Small intestine (tissue), 7 donors: ENCODE measurements around the gene SUSD1. TPM values are rescaled to one million over a fixed set of nuclear protein-coding genes. Genes with fewer than 3 reads are reported as not detected.
A peak's percentile ranks its signal among the peaks of the same experiment; 100 is the strongest.

Experiments used
- DNase-seq, 2 donors: peaks; one replicate each; pipeline versions ENCODE4 v3.0.0 to v3.0.0-alpha.2; 2013
- FAIRE-seq: peaks from 2 replicates; lab custom pipeline; 2012; peaks lifted over from hg19 to GRCh38; lab: Jason Lieb, UNC
- H3K27ac ChIP-seq, 3 donors: one replicate each; pipeline ENCODE4 v1.5.1; 2013; ENCODE audit warnings: low read length in 2 of 3, mild to moderate bottlenecking in 2 of 3, control low read depth in 1 of 3, inconsistent platforms in 1 of 3, low read depth in 1 of 3, moderate library complexity in 1 of 3
- H3K27me3 ChIP-seq, 3 donors: one replicate each; pipeline ENCODE4 v1.6.1; 2013; ENCODE audit warnings: low read length in 3 of 3, inconsistent platforms in 1 of 3; ENCODE audit not compliant: control insufficient read depth in 3 of 3, insufficient read depth in 3 of 3
- H3K36me3 ChIP-seq, 3 donors: one replicate each; pipeline ENCODE4 v1.6.1; 2013; ENCODE audit warnings: low read length in 3 of 3, inconsistent platforms in 1 of 3, low read depth in 1 of 3, mild to moderate bottlenecking in 1 of 3, moderate library complexity in 1 of 3; ENCODE audit not compliant: control insufficient read depth in 3 of 3, insufficient read depth in 2 of 3
- H3K4me1 ChIP-seq, 3 donors: one replicate each; pipeline ENCODE4 v1.6.1; 2013; ENCODE audit warnings: low read length in 2 of 3, inconsistent platforms in 1 of 3, low read depth in 1 of 3, mild to moderate bottlenecking in 1 of 3, moderate library complexity in 1 of 3; ENCODE audit not compliant: control insufficient read depth in 3 of 3, insufficient read depth in 2 of 3
- H3K4me3 ChIP-seq, 3 donors: one replicate each; pipeline ENCODE4 v1.5.1; 2013; ENCODE audit warnings: low read length in 3 of 3, control low read depth in 1 of 3, inconsistent platforms in 1 of 3, low read depth in 1 of 3, mild to moderate bottlenecking in 1 of 3, moderate library complexity in 1 of 3
- H3K9me3 ChIP-seq, 2 donors: one replicate each; pipeline ENCODE4 v1.6.1; 2013; ENCODE audit warnings: low read depth in 1 of 2, low read length in 1 of 2; ENCODE audit not compliant: control insufficient read depth in 2 of 2, insufficient read depth in 1 of 2
- WGBS, 3 donors: extraction: QIAGEN DNeasy Blood & Tissue Kit; methylation state at CpG; one replicate each; pipeline ENCODE4 v1.1.7; 2013; 5-methylcytosine and 5-hydroxymethylcytosine counted together
- polyA plus RNA-seq, 4 donors: library from polyadenylated mRNA; stranded (reverse) in 3 of 4; unstranded in 1 of 4; fragments of 200-250 nt in 3 of 4; fragments of 120-200 nt in 1 of 4; gene quantifications; one replicate each; pipeline versions ENCODE4 v1.2.1 to v1.2.3, GENCODE V29; 2013
- donor health status: healthy with polysubstance abuse.
- donor health status: control.
- donor health status: control.
- donor health status: Bipolar disorder and iron deficiency.
- donor health status: healthy.

Gene SUSD1
- polyA plus RNA-seq, 4 donors: 3.8 to 29.8 (median 7.0) TPM

- FAIRE-seq: no peak
Measured at GRCh38 chr9:112097712-112098688, 77.1 kb downstream of the SUSD1 start.

GRCh38 chr9:112094948-112095681 lies 80.0 kb downstream of the SUSD1 start:
- Histone ChIP-seq H3K9me3 (peaks cover 0 to 8% of the 10 kb centered on the region in 2 donors), H3K27me3 (no peaks in the 10 kb centered on the region), H3K4me1 (peaks cover 0 to 3% (median 0%) of the 10 kb centered on the region in 3 donors), H3K36me3 (peaks cover 0 to 30% (median 0%) of the 10 kb centered on the region in 3 donors), H3K4me3 (peak overlapping the region in 1 of 3 donors; percentile 31), H3K27ac (peak overlapping the region in 2 of 3 donors; percentile 80 to 87)
- FAIRE-seq (no peak), DNase-seq (peak; percentile 36 to 76)
- 23 to 52% (median 23%) methylated on average over 9 of the region's 9 CpGs for WGBS, 3 donors

More at GRCh38 chr9:112097712-112098688, 77.1 kb downstream of the SUSD1 start:
- no peak overlapping the region for H3K4me3 ChIP-seq
- peaks cover 0 to 8% of the 10 kb centered on the region in 2 donors for H3K9me3 ChIP-seq
- H3K27me3 ChIP-seq: no peaks in the 10 kb centered on the region
- peaks cover 0 to 44% (median 0%) of the 10 kb centered on the region in 3 donors for H3K36me3 ChIP-seq
- peak; percentile 74 to 81 for DNase-seq
- H3K27ac ChIP-seq: no peak overlapping the region
- peaks cover 0 to 3% (median 0%) of the 10 kb centered on the region in 3 donors for H3K4me1 ChIP-seq
- 78 to 79% (median 78%) methylated on average over 15 of the region's 15 CpGs for WGBS, 3 donors

GRCh38 chr9:112094241-112094640 lies 80.9 kb downstream of the SUSD1 start:
- FAIRE-seq (no peak), DNase-seq (no peak)
- H3K4me3 ChIP-seq: no peak overlapping the region
- no peaks in the 10 kb centered on the region for H3K27me3 ChIP-seq
- peaks cover 0 to 3% (median 0%) of the 10 kb centered on the region in 3 donors for H3K4me1 ChIP-seq
- peaks cover 0 to 8% of the 10 kb centered on the region in 2 donors for H3K9me3 ChIP-seq
- 47 to 67% (median 58%) methylated on average over 2 of the region's 2 CpGs for WGBS, 3 donors
- no peak overlapping the region for H3K27ac ChIP-seq
- H3K36me3 ChIP-seq: peaks cover 0 to 27% (median 0%) of the 10 kb centered on the region in 3 donors

GRCh38 chr9:112093870-112094216 lies 81.3 kb downstream of the SUSD1 start:
- Histone ChIP-seq H3K4me1 (peaks cover 0 to 3% (median 0%) of the 10 kb centered on the region in 3 donors), H3K27ac (no peak overlapping the region), H3K27me3 (no peaks in the 10 kb centered on the region), H3K9me3 (peaks cover 0 to 8% of the 10 kb centered on the region in 2 donors), H3K36me3 (peaks cover 0 to 27% (median under 1%) of the 10 kb centered on the region in 3 donors), H3K4me3 (no peak overlapping the region)
- WGBS, 3 donors: 52 to 59% (median 56%) methylated on average over 3 of the region's 3 CpGs
- no peak for FAIRE-seq
- no peak for DNase-seq

DNA sequence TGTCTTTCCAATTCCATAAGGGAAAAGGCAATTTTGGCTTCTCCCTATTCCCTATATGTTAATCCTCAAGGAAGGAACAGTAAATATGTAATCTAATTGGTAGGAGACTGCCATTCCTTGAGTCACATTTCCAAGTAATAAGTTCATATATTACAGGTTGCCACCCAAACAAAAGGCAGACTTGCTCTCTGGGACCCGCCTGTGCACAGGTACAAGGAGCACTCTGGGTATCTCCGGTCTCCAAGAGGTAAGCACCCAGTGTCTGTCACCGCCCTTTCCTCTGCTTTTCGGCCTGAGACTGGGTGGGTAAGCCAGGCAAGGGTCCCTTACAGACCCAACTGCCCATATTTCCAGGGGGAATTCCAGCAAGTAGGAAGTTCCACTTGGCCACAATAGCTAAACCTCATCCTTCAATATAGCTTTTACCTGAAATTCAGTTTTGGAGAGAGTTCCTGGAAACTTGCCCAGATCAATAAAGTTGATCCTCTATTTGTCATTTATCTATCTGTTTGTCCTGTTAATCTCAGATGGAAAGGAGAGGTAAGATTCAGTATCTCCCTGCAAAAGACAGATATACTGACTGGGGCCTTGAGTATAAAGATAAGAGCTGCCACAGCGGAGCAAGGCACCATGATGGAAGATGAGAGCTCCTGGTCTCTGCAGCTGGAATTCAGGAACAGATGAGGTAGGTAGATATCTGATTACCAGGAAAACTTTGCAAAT lies 81.8 kb downstream of the SUSD1 start:
- WGBS, 3 donors: 64 to 88% (median 82%) methylated on average over 5 of the region's 5 CpGs
- H3K9me3 ChIP-seq: peaks cover 0 to 8% of the 10 kb centered on the region in 2 donors
- peak in 1 of 2 donors; percentile 24 for DNase-seq
- no peak overlapping the region for H3K27ac ChIP-seq
- H3K4me1 ChIP-seq: peaks cover 0 to 3% (median 0%) of the 10 kb centered on the region in 3 donors
- no peak overlapping the region for H3K4me3 ChIP-seq
- no peaks in the 10 kb centered on the region for H3K27me3 ChIP-seq
- FAIRE-seq: no peak
- H3K36me3 ChIP-seq: peaks cover 0 to 33% (median 1%) of the 10 kb centered on the region in 3 donors

DNA sequence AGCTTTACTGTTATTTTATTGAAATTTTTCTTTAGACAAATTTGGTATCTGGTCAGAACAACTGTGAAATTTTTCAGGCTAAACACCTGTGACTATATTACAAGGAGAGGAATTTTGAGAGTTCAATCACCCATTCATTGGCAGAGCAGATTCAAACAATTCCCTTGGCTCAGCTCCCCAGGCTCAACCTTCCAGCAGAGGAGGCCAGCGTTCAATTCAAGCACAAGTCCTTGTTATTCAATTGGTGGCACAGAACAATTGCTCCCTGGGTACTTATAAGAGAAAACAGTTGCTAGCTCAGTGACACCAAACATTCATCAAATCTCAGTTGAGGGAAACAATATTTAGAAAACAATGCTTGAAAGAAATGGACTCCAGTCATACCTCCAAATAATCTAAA lies 83.3 kb downstream of the SUSD1 start:
- Histone ChIP-seq H3K27me3 (no peaks in the 10 kb centered on the region), H3K4me1 (peaks cover 0 to 3% (median 0%) of the 10 kb centered on the region in 3 donors), H3K36me3 (peaks cover 0 to 24% (median 1%) of the 10 kb centered on the region in 3 donors), H3K9me3 (peaks cover 0 to 8% of the 10 kb centered on the region in 2 donors), H3K4me3 (no peak overlapping the region), H3K27ac (no peak overlapping the region)
- no peak for DNase-seq
- no peak for FAIRE-seq
- WGBS, 3 donors: 24 to 70% (median 58%) methylated on average over 1 of the region's 1 CpG

- no peak for FAIRE-seq
- H3K27ac ChIP-seq: no peak overlapping the region
Measured at GRCh38 chr9:112087506-112087905, 87.6 kb downstream of the SUSD1 start.

More at GRCh38 chr9:112087506-112087905, 87.6 kb downstream of the SUSD1 start:
- Histone ChIP-seq H3K36me3 (peaks cover 0 to 19% (median 10%) of the 10 kb centered on the region in 3 donors), H3K4me1 (no peaks in the 10 kb centered on the region), H3K27me3 (no peaks in the 10 kb centered on the region), H3K9me3 (peaks cover 0 to 3% of the 10 kb centered on the region in 2 donors), H3K4me3 (no peak overlapping the region)
- no peak for DNase-seq
